Measurements from ENCODE around the gene METTL6.

The METTL6 gene

GRCh38 chr3:15361494-15362214, 65.7 kb downstream of the METTL6 start:
- no peak for DNase-seq

DNA sequence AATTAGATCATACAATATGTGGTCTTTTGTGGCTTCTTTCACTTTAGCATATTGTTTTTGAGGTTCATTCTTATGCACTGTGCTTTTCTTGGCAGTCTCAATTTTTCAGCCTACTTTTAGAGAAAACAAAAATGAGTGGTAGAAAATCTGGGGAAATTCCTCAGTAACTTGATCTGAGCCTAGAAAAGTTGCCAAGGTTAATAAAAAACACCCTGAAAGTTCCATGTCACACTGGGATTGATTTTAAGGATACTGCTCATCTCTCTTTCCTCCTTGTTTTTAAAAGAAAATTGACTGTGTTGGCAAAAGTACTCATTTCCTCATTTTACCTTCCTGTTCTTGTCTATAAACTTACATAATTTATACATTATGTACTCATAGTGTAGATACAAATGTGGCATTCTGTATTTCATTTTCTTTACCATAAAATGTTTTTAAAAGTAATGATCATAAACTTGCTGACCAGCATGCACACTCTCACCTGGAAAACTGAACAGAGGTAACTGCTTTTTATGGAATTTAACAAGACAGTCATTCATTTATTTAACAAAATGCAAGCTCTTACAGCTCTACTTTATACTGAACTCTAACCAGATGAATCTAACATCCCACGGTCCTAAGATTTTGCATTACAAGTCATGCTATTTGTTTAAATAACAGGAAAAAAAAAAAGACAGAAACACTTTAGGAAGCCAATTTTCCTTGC, 66.4 kb downstream of the METTL6 start:
- no peak for DNase-seq

Measured in NCI-H524 treated with DMSO at 0.1 percent for 48 hours (cell line).